IMR-90 (cell line): ENCODE measurements around the gene OR11A1. TPM values are rescaled to one million over a fixed set of nuclear protein-coding genes. Genes with fewer than 3 reads are reported as not detected.

Experiments
- ATAC-seq: fragments of 200-7000 bp; cut with Tn5 transposase; 2 replicates; pipeline ENCODE4 v1.9.1; 2020; ENCODE audit warnings: low read depth, mild to moderate bottlenecking, moderate library complexity
- BruUV-seq: library from RNA; stranded (reverse); fragments of 400-500 nt; replicated peaks from 2 replicates; lab custom pipeline; 2021; lab: Mats Ljungman, UMichigan
- CTCF ChIA-PET: fragments of 300-600 bp; formaldehyde crosslinking; extraction: SDS; loops from one replicate; lab custom pipeline; 2021; ENCODE audit warnings: antibody characterized with exemption; lab: Yijun Ruan, JAX
- POLR2A ChIA-PET: fragments of 300-600 bp; sonication (Branson Sonifier 250); formaldehyde crosslinking; loops from one replicate; lab custom pipeline; 2022; ENCODE audit warnings: antibody characterized with exemption; ENCODE audit not compliant: unreplicated experiment; lab: Charles Lee
- DNase-seq: peaks from one replicate; pipeline ENCODE4 v3.0.0; 2013
- H2AFZ ChIP-seq: replicated peaks from 2 replicates; pipeline ENCODE3; 2013; ENCODE audit warnings: low read length, mild to moderate bottlenecking; ENCODE audit not compliant: poor library complexity
- H2AK5ac ChIP-seq: 2 replicates; pipeline ENCODE4 v1.6.1; 2013; ENCODE audit warnings: low read depth, low read length, inconsistent platforms
- H2AK9ac ChIP-seq: replicated peaks from 2 replicates; pipeline ENCODE3; 2013; ENCODE audit warnings: mild to moderate bottlenecking, low read depth, low read length, moderate library complexity; ENCODE audit not compliant: poor library complexity
- H2BK120ac ChIP-seq: 2 replicates; pipeline ENCODE4 v1.6.1; 2013; ENCODE audit warnings: low read depth, low read length, inconsistent platforms
- H2BK15ac ChIP-seq: 3 replicates; pipeline ENCODE4 v1.6.1; 2013; ENCODE audit warnings: low read depth, low read length, inconsistent platforms
- H2BK20ac ChIP-seq: 2 replicates; pipeline ENCODE4 v1.6.1; 2013; ENCODE audit warnings: low read depth, mild to moderate bottlenecking, inconsistent platforms, low read length, moderate library complexity
- H2BK5ac ChIP-seq: 2 replicates; pipeline ENCODE4 v1.6.1; 2013; ENCODE audit warnings: mild to moderate bottlenecking, low read depth, low read length, inconsistent platforms; ENCODE audit not compliant: poor library complexity, severe bottlenecking
- H3K14ac ChIP-seq: replicated peaks from 2 replicates; pipeline ENCODE4 v1.6.1; 2013; ENCODE audit warnings: low read depth, low read length, inconsistent platforms
- H3K18ac ChIP-seq: 2 replicates; pipeline ENCODE4 v1.6.1; 2013; ENCODE audit warnings: low read depth, low read length, control low read depth
- H3K23ac ChIP-seq: 2 replicates; pipeline ENCODE4 v1.6.1; 2013; ENCODE audit warnings: low read depth, low read length, inconsistent platforms
- H3K27ac ChIP-seq: 2 replicates; pipeline ENCODE4 v1.5.1; 2013; ENCODE audit warnings: mild to moderate bottlenecking, control low read depth, low read length; ENCODE audit not compliant: insufficient read depth
- H3K27me3 ChIP-seq: 2 replicates; pipeline ENCODE4 v1.6.1; 2013; ENCODE audit warnings: low read length; ENCODE audit not compliant: control insufficient read depth, insufficient read depth
- H3K36me3 ChIP-seq: 2 replicates; pipeline ENCODE4 v1.6.1; 2013; ENCODE audit warnings: low read length, mixed read lengths; ENCODE audit not compliant: control insufficient read depth, insufficient read depth
- H3K4ac ChIP-seq: 2 replicates; pipeline ENCODE4 v1.6.1; 2013; ENCODE audit warnings: low read depth, low read length, inconsistent platforms
- H3K4me1 ChIP-seq: 2 replicates; pipeline ENCODE4 v1.6.1; 2013; ENCODE audit warnings: low read length, mixed read lengths; ENCODE audit not compliant: control insufficient read depth, insufficient read depth
- H3K4me2 ChIP-seq: 2 replicates; pipeline ENCODE4 v1.6.1; 2013; ENCODE audit warnings: low read depth, mild to moderate bottlenecking, control low read depth, low read length, moderate library complexity
- H3K4me3 ChIP-seq: 2 replicates; pipeline ENCODE4 v1.5.1; 2013; ENCODE audit warnings: low read depth, mild to moderate bottlenecking, control low read depth, low read length, moderate library complexity; ENCODE audit not compliant: insufficient read depth
- H3K56ac ChIP-seq: 2 replicates; pipeline ENCODE4 v1.6.1; 2013; ENCODE audit warnings: low read length, inconsistent platforms; ENCODE audit not compliant: insufficient read depth; ENCODE audit errors: extremely low read depth
- H3K79me1 ChIP-seq, 2 experiments: 2 replicates each; pipeline ENCODE4 v1.6.1; 2013; ENCODE audit warnings: low read length in 2 of 2, inconsistent platforms in 1 of 2, low read depth in 1 of 2
- H3K9ac ChIP-seq: 2 replicates; pipeline ENCODE4 v1.6.1; 2013; ENCODE audit warnings: low read depth, low read length, control low read depth
- H3K9me1 ChIP-seq: 2 replicates; pipeline ENCODE4 v1.6.1; 2013; ENCODE audit warnings: low read length, inconsistent platforms; ENCODE audit not compliant: insufficient read depth
- H3K9me3 ChIP-seq: 2 replicates; pipeline ENCODE4 v1.6.1; 2013; ENCODE audit warnings: low read length; ENCODE audit not compliant: control insufficient read depth, insufficient read depth
- H4K20me1 ChIP-seq: 2 replicates; pipeline ENCODE4 v1.6.1; 2013; ENCODE audit warnings: low read length, inconsistent platforms; ENCODE audit not compliant: insufficient read depth
- H4K5ac ChIP-seq: 2 replicates; pipeline ENCODE4 v1.6.1; 2013; ENCODE audit warnings: mild to moderate bottlenecking, low read depth, low read length, control low read depth
- H4K8ac ChIP-seq, 2 experiments: 2 replicates each; pipeline ENCODE4 v1.6.1; 2013; ENCODE audit warnings: low read depth in 2 of 2, low read length in 2 of 2, control low read depth in 1 of 2, inconsistent platforms in 1 of 2
- H4K91ac ChIP-seq: 2 replicates; pipeline ENCODE4 v1.6.1; 2013; ENCODE audit warnings: low read depth, low read length, inconsistent platforms; ENCODE audit not compliant: insufficient read depth
- BHLHE40 ChIP-seq: fragments of 150-350 bp; IDR thresholded peaks from 2 replicates; pipeline ENCODE4 v1.6.1; 2016; ENCODE audit warnings: mild to moderate bottlenecking, low read depth, low read length
- CEBPB ChIP-seq: IDR thresholded peaks from 2 replicates; pipeline ENCODE4 v1.6.1; 2012; ENCODE audit warnings: low read depth, low read length, improper control_type of control experiment
- CTCF ChIP-seq: conservative IDR thresholded peaks from 2 replicates; pipeline ENCODE4 v1.5.1; 2012; ENCODE audit warnings: mild to moderate bottlenecking, low read depth, low read length, improper control_type of control experiment
- FOS ChIP-seq: fragments of 150-350 bp; IDR thresholded peaks from 2 replicates; pipeline ENCODE4 v1.6.1; 2016; ENCODE audit warnings: low read depth, low read length
- MAFK ChIP-seq: IDR thresholded peaks from 2 replicates; pipeline ENCODE4 v1.6.1; 2012; ENCODE audit warnings: low read depth, low read length, improper control_type of control experiment
- MXI1 ChIP-seq: IDR thresholded peaks from 2 replicates; pipeline ENCODE4 v1.6.1; 2012; ENCODE audit warnings: low read depth, mild to moderate bottlenecking, low read length, moderate library complexity, borderline replicate concordance
- NFE2L2 ChIP-seq: fragments of 150-350 bp; IDR thresholded peaks from 2 replicates; pipeline ENCODE4 v1.6.1; 2016; ENCODE audit warnings: low read depth, mild to moderate bottlenecking, low read length
- POLR2A ChIP-seq: IDR thresholded peaks from 2 replicates; pipeline ENCODE4 v1.6.1; 2012; ENCODE audit warnings: mild to moderate bottlenecking, low read depth, low read length
- RCOR1 ChIP-seq: IDR thresholded peaks from 2 replicates; pipeline ENCODE4 v1.6.1; 2012; ENCODE audit warnings: mild to moderate bottlenecking, low read length, improper control_type of control experiment; ENCODE audit not compliant: insufficient replicate concordance
- RFX5 ChIP-seq: IDR thresholded peaks from 2 replicates; pipeline ENCODE4 v1.8.0; 2012; ENCODE audit warnings: low read depth, mild to moderate bottlenecking, low read length, moderate library complexity
- SMC3 ChIP-seq: fragments of 150-350 bp; IDR thresholded peaks from 2 replicates; pipeline ENCODE4 v1.6.1; 2016; ENCODE audit warnings: low read depth, mild to moderate bottlenecking, antibody characterized with exemption, low read length, moderate library complexity
- WGBS, 2 experiments: methylation state at CpG; one replicate each; pipeline versions ENCODE4 v1.1.5 to v1.1.7; 2013; ENCODE audit warnings: missing lambda C conversion rate in 2 of 2; ENCODE audit not compliant: insufficient read length in 1 of 2; ENCODE audit errors: extremely low coverage in 2 of 2; 5-methylcytosine and 5-hydroxymethylcytosine counted together
- dilution Hi-C: fragments of 300-500 bp; cut with HindIII; formaldehyde crosslinking; loops from one replicate; pipeline ENCODE4 v1.14.3; 2018; ENCODE audit warnings: low sequenced_read_pairs; ENCODE audit not compliant: unreplicated experiment
- in situ Hi-C: fragments of 300-500 bp; cut with MboI; formaldehyde crosslinking; loops from 3 replicates; pipeline ENCODE4 v1.14.3; 2019; ENCODE audit warnings: low sequenced_read_pairs, inconsistent platforms, mixed read lengths
- intact Hi-C: fragments of 100-400 bp; cut with micrococcal nuclease; formaldehyde crosslinking; loops from 2 replicates; pipeline ENCODE4 v1.10.0; 2022
- polyA plus RNA-seq, 3 experiments: library from polyadenylated mRNA; depleted of rRNA; stranded (reverse); fragments of >200 nt; gene quantifications; 2 replicates each; pipeline ENCODE4 v1.2.3, GENCODE V29; 2012; ENCODE audit warnings: low replicate concordance in 1 of 3
- total RNA-seq: library from RNA; depleted of rRNA; stranded (reverse); fragments of >200 nt; gene quantifications from 2 replicates; pipeline ENCODE4 v1.2.3, GENCODE V29; 2012

The OR11A1 gene
- total and polyA plus RNA-seq, 2 of the 4 experiments (the other 2 are of a cell fraction), result not detected

- Histone ChIP-seq H3K4me2 (no peak overlapping the region), H2AK5ac (no peak overlapping the region), H3K4ac (no peak overlapping the region), H2BK5ac (no peak overlapping the region), H3K27ac (no peak overlapping the region), H3K23ac (no peak overlapping the region), H2BK20ac (no peak overlapping the region), H3K9ac (no peak overlapping the region), H3K9me3 (peaks cover 8% of the 10 kb centered on the region; the same call in 1 of the 2 replicates), H3K9me1 (no peaks in the 10 kb centered on the region), H2BK120ac (no peak overlapping the region), H3K4me1 (no peaks in the 10 kb centered on the region), H2AFZ (no peak overlapping the region), H2BK15ac (no peak overlapping the region), H3K4me3 (no peak overlapping the region), H4K8ac (no peak overlapping the region), H3K14ac (no peak overlapping the region), H3K18ac (no peak overlapping the region), H4K91ac (no peak overlapping the region), H3K56ac (no peak overlapping the region), H3K27me3 (no peaks in the 10 kb centered on the region), H4K5ac (no peak overlapping the region), H3K36me3 (no peaks in the 10 kb centered on the region), H3K79me1 (no peaks in the 10 kb centered on the region), H4K20me1 (no peaks in the 10 kb centered on the region), H2AK9ac (no peak overlapping the region)
- BruUV-seq, result no TSS peak
- TF ChIP-seq MAFK, result no peak
- no peak for TF ChIP-seq CEBPB
- no peak for TF ChIP-seq FOS
- no peak for TF ChIP-seq BHLHE40
- TF ChIP-seq RCOR1, result no peak
- TF ChIP-seq POLR2A, result no peak
- no peak for TF ChIP-seq MXI1
- no peak for TF ChIP-seq RFX5
- TF ChIP-seq SMC3, result no peak
- TF ChIP-seq NFE2L2, result no peak
- TF ChIP-seq CTCF, result no peak
- ATAC-seq (no peak), DNase-seq (no peak)
- dilution Hi-C loops, result no loop called here
- intact Hi-C loops, result no loop called here
- CTCF ChIA-PET, result no interaction called here
- in situ Hi-C loops, result no loop called here
- 53% methylated on average over 4 of the region's 5 CpGs; no CpG with 5 or more reads in 1 of the 2 experiments for WGBS, 2 experiments
- POLR2A ChIA-PET, result no interaction called here
Measured at GRCh38 chr6:29502597-29502996, 45.7 kb upstream of the OR11A1 start.
